ENCODE data around the gene SEL1L2.

Gene SEL1L2

GRCh38 chr20:13934992-13935894 lies 55.2 kb downstream of the SEL1L2 start:
- no peak for DNase-seq (ENCODE audit: low read depth in 4 of 4, low spot score in 1 of 4)

- no peak for DNase-seq (ENCODE audit: low read depth in 4 of 4, low spot score in 1 of 4)
Measured at GRCh38 chr20:13930281-13930680, 60.1 kb downstream of the SEL1L2 start.

- DNase-seq (ENCODE audit: low read depth in 4 of 4, low spot score in 1 of 4) = no peak
Measured at GRCh38 chr20:13929836-13930235, 60.6 kb downstream of the SEL1L2 start.

- no peak for DNase-seq (ENCODE audit: low read depth in 4 of 4, low spot score in 1 of 4)
Measured at GRCh38 chr20:13928901-13929300, 61.5 kb downstream of the SEL1L2 start.

- DNase-seq (ENCODE audit: low read depth in 4 of 4, low spot score in 1 of 4) = no peak
Measured at GRCh38 chr20:13927171-13927570, 63.2 kb downstream of the SEL1L2 start.

GRCh38 chr20:13922241-13922640 lies 68.2 kb downstream of the SEL1L2 start:
- no peak for DNase-seq (ENCODE audit: low read depth in 4 of 4, low spot score in 1 of 4)

GRCh38 chr20:13915284-13915683 lies 75.1 kb downstream of the SEL1L2 start:
- DNase-seq (ENCODE audit: low read depth in 4 of 4, low spot score in 1 of 4) = no peak

GRCh38 chr20:13913572-13913971 lies 76.8 kb downstream of the SEL1L2 start:
- no peak for DNase-seq (ENCODE audit: low read depth in 4 of 4, low spot score in 1 of 4)

- DNase-seq (ENCODE audit: low read depth in 4 of 4, low spot score in 1 of 4) = no peak
Measured at GRCh38 chr20:13913131-13913530, 77.3 kb downstream of the SEL1L2 start.

GRCh38 chr20:13910492-13910891 lies 79.9 kb downstream of the SEL1L2 start:
- no peak for DNase-seq (ENCODE audit: low read depth in 4 of 4, low spot score in 1 of 4)

GRCh38 chr20:13909067-13909466 lies 81.3 kb downstream of the SEL1L2 start:
- DNase-seq (ENCODE audit: low read depth in 4 of 4, low spot score in 1 of 4) = no peak

GRCh38 chr20:13904766-13905165 lies 85.6 kb downstream of the SEL1L2 start:
- DNase-seq (ENCODE audit: low read depth in 4 of 4, low spot score in 1 of 4) = no peak

GRCh38 chr20:13900496-13900895 lies 89.9 kb downstream of the SEL1L2 start:
- no peak for DNase-seq (ENCODE audit: low read depth in 4 of 4, low spot score in 1 of 4)

GRCh38 chr20:13898012-13898612 lies 92.3 kb downstream of the SEL1L2 start:
- DNase-seq (ENCODE audit: low read depth in 4 of 4, low spot score in 1 of 4) = no peak

GRCh38 chr20:13891575-13891974 lies 98.8 kb downstream of the SEL1L2 start:
- no peak for DNase-seq (ENCODE audit: low read depth in 4 of 4, low spot score in 1 of 4)

GRCh38 chr20:13884803-13885202 lies 105.6 kb downstream of the SEL1L2 start:
- DNase-seq (ENCODE audit: low read depth in 4 of 4, low spot score in 1 of 4) = no peak

GRCh38 chr20:13883425-13883824 lies 107.0 kb downstream of the SEL1L2 start:
- no peak for DNase-seq (ENCODE audit: low read depth in 4 of 4, low spot score in 1 of 4)

- DNase-seq (ENCODE audit: low read depth in 4 of 4, low spot score in 1 of 4) = no peak
Measured at GRCh38 chr20:13878566-13878965, 111.8 kb downstream of the SEL1L2 start.

- no peak for DNase-seq (ENCODE audit: low read depth in 4 of 4, low spot score in 1 of 4)
Measured at GRCh38 chr20:13877793-13878192, 112.6 kb downstream of the SEL1L2 start.

- no peak for DNase-seq (ENCODE audit: low read depth in 4 of 4, low spot score in 1 of 4)
Measured at GRCh38 chr20:13875265-13875811, 115.1 kb downstream of the SEL1L2 start.

GRCh38 chr20:13874394-13875157 lies 115.8 kb downstream of the SEL1L2 start:
- no peak for DNase-seq (ENCODE audit: low read depth in 4 of 4, low spot score in 1 of 4)

- DNase-seq (ENCODE audit: low read depth in 4 of 4, low spot score in 1 of 4) = no peak
Measured at GRCh38 chr20:13873831-13874230, 116.6 kb downstream of the SEL1L2 start.

All from stimulated activated CD4-positive, alpha-beta T cell treated with anti-CD3 and anti-CD28 coated beads, Interleukin-1b, Interleukin-23, amount 100 ng/mL, for 24 hours (primary cell).